Effector CD8-positive, alpha-beta T cell (primary cell): ENCODE data around the gene TRPM2.
"Not testable (repeated sequence)": the region's sequence is repeated elsewhere in the genome, so short reads cannot be mapped to it uniquely, and the experiment has no call there.

ENCODE experiments used
- DNase-seq: peaks from one replicate; lab custom pipeline; 2025; lab: John Stamatoyannopoulos, UW

TRPM2 gene

DNA sequence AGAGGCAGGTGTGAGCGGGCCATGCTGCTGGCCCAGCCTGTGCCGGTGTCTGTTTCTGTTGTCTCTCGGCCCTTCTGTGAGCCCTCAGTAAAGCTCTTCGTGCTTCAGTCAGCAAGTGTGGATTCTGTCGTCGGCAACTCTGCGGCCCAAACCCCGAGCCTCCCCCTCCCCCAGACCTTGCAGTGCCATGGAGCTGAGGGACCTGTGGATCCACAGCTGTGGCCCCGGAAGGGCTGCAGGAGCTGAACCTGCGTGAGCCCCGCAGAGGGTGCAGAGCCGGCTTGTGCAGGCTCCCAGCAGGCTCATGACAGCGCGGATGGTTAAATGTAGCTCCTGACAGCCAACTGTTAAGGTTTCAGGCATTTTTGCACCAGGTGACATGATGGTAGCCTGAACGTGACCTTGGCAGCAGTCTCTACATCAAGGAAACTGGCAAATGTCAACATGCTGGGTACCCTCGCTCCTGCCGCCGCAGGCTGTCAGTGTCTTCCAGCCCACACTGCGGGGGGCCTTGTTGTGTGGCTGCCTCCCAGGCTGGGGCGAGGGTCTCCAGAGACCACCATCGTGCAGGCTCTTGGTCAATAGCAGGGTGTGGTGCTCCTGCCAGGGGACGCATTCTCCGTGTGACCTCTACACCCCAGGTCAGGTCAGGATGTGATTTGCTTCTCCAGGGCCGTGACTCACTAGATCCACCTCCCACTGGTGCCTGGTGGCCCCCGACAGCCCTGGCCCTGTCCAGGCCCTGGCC lies 108.8 kb downstream of the TRPM2 start:
- no peak for DNase-seq

DNA sequence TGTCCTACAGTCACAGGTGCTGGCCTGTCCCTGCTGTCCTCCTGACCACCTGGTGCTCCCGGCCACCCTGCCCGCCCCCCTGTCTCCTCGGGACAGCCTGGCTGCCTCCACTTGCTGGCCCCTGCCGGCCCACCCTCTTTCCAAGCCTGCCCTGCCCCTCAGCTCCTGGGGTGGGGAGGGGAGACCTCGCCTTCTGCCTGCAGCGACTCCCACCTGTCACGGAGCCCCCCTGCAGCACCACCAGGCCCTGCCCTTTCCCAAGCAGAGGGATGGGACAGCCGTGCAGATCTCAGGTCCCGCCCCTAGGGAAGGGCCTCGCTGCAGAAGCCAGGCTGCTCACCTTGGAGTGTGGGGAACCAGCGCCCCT lies 109.4 kb downstream of the TRPM2 start:
- DNase-seq: no peak

DNA sequence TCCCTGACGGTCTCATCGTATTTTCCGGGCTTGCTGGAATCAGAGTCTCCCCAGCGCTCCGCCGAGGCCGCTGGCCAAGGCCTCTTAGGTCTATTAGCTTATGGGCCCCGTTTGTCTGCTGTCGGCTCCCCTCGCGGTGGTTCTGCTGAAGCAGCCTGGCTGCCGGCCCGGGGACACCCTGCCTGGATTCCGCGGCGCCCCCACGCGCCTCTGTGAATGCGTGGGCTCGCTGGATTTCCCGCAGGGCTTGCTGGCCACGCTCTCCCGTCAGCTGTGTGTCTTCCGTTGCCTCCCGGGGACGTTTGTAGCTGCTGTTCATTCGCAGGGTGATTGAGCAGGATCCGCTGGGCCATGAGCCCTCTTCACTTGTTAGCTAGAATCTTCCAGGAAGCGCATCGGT lies 110.3 kb downstream of the TRPM2 start:
- DNase-seq: no peak

DNA sequence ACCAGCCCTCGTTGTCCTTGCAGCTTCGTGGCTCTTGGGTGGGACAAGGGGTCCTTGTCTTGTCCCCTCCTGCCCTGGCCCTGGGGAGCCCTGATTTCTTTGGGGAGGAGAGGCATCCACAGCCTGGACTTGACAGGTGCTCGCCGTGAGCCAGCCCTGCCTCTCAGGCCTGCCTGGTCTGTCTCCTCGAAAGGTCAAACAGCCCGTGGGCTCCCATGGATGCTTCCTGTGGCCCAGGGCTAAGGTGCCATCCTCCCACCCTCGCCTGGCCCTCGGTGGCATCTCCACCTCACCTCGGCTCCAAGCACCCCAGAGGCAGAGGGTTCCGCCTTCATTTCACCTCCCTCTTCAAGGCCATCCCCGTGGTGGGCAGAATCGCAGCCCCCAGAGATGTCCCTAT lies 110.9 kb downstream of the TRPM2 start:
- DNase-seq: no peak

DNA sequence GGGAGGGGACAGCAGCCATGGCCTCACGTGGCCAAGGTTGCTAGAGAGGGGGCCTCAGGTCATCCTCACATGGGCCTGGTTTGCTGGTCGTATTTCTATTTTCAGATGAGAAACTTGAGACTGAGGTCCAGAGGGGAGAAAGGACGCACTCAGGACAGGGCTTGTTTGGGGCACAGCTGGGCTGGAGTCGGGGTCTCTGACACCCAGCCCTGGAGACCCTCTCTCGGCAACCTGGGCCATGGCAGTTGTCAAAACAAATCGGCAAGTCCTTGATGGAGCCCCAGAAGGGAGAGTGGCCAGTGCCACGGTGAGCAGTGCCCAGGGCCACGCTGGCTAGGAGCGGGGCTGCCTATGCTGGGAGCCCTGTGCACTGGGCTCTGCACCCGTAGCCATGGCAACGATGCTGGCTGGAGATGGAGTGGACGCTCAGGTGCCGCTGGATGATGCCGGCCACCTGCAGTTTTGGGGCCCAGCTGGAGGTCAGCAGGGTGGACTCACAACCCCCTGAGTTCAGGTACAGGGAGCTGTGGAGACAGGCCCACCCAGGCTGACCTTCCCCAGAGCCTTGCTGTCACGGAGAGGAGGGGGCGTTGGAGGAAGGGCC lies 113.0 kb downstream of the TRPM2 start:
- DNase-seq: no peak

DNA sequence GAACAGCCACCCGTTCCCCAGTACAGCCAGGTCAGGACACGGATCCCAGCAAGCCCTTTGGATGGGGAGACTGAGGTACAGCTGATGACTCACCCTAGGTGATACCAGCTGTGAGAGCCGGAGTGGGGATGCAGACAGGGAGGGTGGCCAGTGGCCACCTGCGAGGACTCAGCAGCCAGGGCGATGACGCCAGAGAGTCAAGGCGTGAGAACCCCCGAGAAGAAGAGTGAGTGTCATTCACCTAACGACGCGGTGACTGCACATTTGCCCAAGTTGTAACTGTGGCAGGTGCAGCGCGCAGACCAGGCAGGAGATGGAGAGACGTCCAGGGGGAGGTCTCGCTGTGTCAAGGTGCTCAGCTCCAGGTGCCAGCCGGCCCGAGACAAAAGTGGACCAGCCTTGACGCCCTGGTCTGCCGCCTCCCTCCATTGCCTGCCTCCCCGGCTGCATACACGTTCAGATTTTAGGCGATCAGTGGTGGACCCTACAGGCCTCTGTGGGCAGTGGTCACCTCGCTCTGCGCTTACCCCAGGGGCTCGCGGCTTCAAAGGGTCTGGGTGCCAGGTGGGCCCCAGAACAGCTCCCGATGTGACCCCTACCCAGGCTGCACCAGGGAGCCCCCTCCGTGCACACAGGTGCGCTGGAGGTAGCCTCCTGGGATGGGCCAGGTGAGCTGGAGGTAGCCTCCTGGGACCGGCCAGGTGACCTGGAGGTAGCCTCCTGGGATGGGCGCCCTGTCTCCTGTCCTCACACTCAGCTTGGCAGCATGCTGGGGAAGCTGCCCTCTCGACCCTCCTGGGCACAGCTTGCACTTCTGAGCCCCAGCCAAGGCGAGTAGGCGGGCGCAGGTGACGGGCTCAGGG lies 113.8 kb downstream of the TRPM2 start:
- DNase-seq: no peak

DNA sequence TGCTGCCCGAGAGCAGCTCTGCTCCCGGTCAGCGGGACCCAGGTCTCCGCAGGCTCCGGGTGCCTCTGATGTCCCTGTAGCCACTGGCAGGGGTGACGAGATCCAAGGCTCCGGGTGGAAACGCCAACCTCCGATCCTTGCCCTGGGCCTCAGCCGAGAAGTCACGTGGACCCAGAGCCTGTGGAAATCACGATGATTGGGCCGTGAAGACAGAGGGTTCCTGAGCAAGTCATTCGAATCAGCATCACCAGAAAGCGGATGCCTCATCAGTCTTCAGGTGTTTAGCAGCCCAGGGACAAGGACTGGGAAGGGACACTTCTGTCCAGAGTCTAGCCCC lies 114.4 kb downstream of the TRPM2 start:
- DNase-seq: no peak

DNA sequence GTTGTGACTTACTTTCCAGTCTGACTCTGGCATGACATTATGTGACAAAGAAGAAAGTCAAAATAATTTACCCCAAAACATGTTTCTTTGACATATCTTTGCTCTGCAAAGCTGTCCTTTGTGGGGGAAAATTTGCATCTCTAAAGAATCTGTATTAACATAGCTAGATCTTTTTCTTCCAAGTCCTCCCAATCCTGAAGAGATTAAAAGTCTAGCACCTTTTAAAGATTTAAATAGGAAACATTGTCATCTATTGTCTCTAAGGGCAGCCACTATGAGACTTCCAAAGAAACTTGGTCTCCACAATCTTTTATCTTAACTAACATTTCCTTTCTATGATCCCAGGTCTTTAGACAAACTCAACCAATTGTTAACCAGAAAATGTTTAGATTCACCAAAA lies 117.9 kb downstream of the TRPM2 start:
- no peak for DNase-seq

DNA sequence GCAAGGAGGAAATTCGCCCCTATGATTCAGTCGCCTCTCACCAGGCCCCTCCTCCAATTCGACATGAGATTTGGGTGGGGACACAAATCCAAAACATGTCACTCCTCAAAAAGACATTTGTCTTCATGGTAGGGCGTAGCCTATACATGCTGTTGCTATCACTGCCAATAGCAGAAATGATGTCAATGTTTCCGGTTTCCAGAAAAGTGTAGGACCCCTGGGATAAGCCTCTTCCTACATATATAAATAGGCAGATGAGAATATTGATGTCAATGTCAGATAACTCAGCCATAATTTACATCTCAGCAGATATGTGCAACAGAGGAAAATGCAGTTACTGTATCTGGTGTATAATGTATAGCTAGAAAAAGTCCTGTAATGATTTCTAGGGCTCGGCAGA lies 118.6 kb downstream of the TRPM2 start:
- no peak for DNase-seq

DNA sequence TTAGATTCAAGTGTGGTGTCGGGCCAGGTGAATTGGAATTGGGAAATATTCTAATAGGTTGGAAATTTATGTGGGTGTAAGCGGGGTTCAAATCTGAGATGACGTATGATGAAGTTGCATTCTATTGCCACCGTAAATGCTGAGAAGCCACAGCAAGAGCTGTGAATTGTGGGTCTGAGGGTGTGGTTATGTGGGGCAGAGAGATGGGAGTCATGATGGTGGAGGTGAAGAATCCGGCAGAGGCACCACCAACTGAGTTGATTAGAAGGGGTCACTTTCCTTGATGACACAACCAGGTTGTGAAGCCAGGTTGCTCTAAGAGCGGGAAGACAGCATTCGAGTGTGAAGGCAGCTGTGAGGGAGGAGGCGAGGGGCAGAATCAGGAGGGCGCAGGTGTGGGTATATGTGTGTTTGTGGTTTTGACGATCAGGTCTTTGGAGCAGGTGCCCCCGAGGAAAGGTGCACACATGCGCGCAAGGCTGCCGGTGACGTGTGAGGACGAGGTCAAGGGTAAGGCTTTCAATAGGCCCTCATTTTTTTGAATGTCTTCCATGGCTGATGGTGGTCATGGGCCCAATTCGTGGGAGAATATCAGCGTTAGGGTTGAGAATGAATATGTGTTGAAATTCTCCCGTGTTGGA lies 120.6 kb downstream of the TRPM2 start:
- no peak for DNase-seq

DNA sequence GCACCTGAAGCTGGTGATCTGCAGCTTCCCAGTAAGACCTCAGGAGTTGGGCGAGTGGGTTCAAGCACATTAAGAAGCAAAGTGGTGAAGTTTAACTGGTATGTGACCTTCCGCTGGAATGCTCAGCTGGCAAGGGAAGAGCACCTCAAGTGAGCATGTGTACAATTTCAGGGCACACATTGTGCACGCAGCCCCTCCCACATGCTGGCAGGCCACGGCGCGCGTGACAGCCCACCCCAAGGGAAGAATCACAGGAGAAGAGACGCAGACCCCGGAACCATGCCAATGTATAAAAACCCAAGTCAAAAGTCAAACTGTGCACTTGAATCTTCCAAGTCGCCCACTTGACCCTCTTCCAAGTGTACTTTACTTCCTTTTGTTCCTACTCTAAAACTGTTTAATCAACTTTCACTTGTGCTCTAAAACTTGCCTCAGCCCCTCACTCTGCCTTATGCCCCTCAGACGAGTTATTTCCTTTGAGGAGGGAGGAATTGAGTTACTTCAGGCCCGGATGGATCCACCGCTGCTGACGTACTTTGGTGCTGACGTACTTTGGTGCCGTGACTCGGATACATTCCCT lies 121.9 kb downstream of the TRPM2 start:
- no peak for DNase-seq

DNA sequence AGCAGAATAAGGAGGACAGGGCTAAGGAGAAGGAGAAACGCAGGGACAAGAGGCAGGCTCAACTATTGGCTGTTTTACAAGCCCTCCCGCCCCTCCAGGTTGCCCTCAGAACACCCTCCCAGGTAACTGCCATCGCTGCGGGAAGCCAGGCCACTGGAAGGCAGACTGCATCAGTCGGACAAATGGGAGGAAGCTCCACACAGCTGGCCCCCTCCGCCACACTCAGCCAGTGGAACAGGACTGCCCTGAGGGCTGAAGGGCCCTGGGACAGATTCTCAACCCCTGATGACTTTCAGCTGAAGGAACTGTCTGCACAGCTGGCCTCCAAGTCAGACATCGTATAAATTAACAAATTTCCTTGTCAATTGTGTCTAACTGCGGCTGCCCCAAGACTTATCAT lies 123.7 kb downstream of the TRPM2 start:
- DNase-seq: no peak

DNA sequence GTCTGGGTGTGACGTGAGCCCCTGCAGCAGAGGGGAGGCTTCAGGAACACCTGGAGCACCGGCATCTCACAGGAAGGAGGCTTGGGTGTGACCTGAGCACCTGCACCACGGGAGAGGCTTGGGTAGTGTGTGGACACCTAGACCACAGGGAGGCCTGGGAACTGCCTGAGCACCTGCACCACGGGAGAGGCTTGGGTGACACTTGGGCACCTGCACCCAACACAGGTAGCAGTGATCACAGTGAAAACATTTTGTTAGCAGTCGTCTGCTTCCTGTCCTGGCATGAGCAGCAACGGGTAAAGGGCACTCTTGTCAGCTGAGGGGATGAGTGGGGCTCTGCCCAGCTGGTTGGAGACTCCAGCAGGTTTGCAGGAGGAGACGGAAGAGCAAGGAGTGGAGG lies 124.3 kb downstream of the TRPM2 start:
- no peak for DNase-seq

DNA sequence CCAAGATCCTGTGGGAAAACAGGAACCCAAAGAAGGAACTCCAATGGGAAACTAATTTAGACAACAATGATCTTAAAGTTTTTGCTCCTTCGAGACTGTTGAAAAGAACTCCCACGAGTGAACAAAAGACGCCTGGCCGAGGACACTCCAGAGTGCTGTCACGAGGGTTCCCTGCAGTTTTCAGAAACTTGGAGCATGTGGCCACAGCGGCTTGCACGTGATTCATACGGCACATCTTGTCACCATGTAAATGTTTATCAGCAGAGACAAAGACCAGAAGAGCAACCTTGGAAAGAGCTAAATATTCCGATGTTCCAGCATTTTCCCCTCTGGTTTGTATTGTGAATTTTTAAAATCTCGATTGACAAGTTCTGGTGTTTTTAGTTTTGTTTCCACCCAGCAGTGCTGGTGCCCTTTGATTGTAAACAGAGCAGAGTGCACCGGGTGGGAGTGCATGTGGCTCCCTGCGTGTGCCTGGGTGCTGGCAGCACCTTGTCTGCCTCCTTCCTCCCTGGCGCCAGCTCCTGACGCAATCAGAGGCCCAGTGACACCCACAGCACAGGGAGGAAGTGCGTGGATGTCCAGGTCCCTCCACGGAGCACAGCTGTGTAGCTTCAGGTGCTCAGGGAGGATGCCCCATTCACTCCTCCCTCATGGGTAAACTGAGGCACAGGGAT lies 124.8 kb downstream of the TRPM2 start:
- DNase-seq: no peak

DNA sequence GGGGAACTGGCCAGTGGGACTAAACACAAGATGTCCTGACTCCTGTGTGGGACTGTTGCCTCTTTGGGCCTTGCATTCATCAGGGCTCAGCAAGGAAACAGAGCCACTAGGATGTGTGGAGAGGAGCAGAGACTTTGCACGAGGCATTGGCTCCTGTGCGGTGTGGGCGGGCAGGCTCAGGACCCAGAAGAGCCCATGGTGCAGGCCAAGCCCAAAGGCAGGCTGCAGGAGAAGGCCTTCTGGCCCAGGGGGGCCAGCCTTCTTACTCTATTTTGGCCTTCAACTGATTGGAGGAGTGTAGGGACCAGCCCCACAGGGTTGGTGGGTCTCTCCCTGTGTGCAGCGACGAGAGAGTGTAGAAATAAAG lies 125.4 kb downstream of the TRPM2 start:
- DNase-seq: no peak

DNA sequence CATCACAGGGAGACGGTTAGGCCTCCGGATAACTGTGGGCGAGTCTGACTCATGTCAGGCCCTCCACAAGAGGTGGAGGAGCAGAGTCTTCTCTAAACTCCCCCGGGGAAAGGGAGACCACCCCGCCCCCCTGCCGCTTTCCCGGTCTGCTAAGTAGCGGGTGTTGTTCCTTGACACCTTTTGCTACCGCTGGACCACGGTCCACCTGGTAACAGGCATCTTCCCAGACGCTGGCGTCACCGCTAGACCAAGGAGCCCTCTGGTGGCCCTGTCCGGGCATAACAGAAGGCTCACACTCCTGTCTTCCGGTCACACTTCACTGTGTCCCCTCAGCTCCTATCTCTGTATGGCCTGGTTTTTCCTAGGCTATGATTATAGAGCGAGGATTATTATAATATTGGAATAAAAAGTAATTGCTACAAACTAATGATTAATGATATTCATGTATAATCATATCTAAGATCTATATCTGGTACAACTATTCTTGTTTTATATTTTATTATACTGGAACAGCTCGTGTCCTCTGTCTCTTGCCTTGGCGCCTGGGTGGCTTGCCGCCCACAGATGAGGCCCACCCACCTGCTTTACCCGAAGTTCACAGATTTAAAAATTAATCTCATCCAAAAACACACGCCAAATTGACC lies 126.3 kb downstream of the TRPM2 start:
- not testable (repeated sequence) for DNase-seq

DNA sequence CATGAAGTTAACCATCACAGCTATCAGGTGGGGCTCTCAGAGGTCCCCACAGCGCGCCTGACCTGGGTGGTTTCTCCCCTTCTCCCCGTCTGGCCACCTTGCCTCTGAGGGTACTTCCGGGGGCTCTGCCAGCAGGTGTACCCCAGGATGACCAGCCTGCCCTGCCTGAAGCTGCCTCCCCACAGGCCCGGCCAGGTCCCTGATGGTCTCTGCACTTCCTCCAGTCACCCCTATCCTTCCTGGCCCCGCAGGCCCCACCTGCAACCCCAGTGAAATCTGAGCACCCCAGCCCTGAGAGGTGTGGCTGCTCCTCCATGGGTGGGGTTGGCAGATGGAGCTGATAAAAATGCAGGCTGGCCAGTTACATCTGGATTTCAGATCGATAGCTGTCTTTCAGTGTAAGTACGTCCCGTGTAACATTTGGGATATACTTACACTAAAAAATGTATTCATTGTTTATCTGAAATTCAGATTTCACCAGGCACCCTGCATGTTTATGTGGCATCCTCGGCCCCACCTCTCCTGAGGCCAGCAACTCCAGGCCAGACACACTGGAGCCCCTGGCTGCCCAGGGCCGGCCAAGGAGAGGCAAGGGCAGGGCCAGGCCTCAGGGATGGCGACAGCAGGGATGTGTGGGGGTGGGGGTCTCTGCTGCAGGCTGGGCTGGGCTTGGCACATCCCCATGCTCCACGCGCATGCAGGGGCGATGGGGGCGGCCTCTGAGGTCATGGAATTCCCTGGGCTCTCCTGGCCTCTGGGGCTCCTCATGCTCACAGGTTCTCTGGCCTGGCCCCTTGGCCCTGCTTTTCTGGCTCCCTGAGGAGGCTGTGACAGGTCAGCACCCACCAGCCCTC lies 127.0 kb downstream of the TRPM2 start:
- DNase-seq: no peak

DNA sequence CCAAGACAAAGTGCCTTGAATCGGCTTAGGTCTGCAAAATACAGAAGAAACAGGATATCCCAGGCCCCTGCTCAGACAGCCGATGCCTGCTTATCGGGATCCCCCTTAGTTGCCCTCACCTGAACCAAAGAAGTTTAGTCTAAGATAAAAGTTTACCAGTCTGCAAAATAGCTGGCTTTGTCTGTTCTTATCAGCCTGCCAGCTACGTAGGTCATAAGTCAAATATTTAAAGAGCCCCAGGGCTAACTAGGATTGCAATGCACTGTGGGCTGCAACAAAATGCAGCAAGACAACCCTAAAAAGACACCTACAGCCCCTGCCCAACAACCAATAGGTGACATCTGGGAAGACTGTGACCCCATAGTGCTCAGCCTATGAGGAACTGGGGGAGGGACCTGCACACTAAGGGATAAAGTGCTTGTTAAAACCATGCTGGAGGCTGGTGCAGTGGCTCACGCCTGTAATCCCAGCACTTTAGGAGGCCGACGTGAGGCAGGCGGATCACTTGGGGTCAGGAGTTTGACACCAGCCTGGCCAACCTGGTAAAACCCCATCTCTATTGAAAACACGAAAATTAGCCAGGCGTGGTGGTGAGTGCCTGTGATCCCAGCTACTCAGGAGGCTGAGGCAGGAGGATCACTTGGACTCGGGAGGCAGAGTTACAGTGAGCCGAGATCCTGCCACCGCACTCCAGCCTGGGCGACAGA lies 129.3 kb downstream of the TRPM2 start:
- DNase-seq: no peak
